GM23248 (cell line): ENCODE measurements around the gene KASH5. TPM values are rescaled to one million over a fixed set of nuclear protein-coding genes. Genes with fewer than 3 reads are reported as not detected.

Experiments used
- DNase-seq: peaks from one replicate; pipeline ENCODE4 v3.0.0-alpha.2; 2015
- H2AFZ ChIP-seq: fragments of 200-600 bp; sonication (generic); 2 replicates; pipeline ENCODE4 v1.6.1; 2016; ENCODE audit warnings: antibody characterized with exemption
- H3F3A ChIP-seq: fragments of 200-600 bp; sonication (generic); 2 replicates; pipeline ENCODE4 v1.6.1; 2016; ENCODE audit warnings: mild to moderate bottlenecking, antibody characterized with exemption, mixed run types; ENCODE audit not compliant: insufficient read depth
- H3K27ac ChIP-seq: fragments of 200-600 bp; sonication (generic); 2 replicates; pipeline ENCODE4 v1.5.1; 2016; ENCODE audit warnings: mild to moderate bottlenecking
- H3K27me3 ChIP-seq: fragments of 200-600 bp; sonication (generic); replicated peaks from 2 replicates; pipeline ENCODE4 v1.6.1; 2016; ENCODE audit warnings: mild to moderate bottlenecking; ENCODE audit not compliant: insufficient read depth
- H3K36me3 ChIP-seq: fragments of 200-600 bp; sonication (generic); 2 replicates; pipeline ENCODE4 v1.6.1; 2016; ENCODE audit warnings: low read depth, mild to moderate bottlenecking
- H3K4me1 ChIP-seq: fragments of 200-600 bp; sonication (generic); 2 replicates; pipeline ENCODE4 v1.6.1; 2016; ENCODE audit warnings: mild to moderate bottlenecking; ENCODE audit not compliant: insufficient read depth
- H3K4me2 ChIP-seq: fragments of 200-600 bp; sonication (generic); one replicate; pipeline ENCODE4 v1.6.1; 2016; ENCODE audit warnings: mild to moderate bottlenecking; ENCODE audit not compliant: unreplicated experiment
- H3K4me3 ChIP-seq: fragments of 200-600 bp; sonication (generic); 2 replicates; pipeline ENCODE4 v1.5.1; 2016; ENCODE audit warnings: mild to moderate bottlenecking
- H3K79me2 ChIP-seq: fragments of 200-600 bp; sonication (generic); 2 replicates; pipeline ENCODE4 v1.6.1; 2016; ENCODE audit warnings: mild to moderate bottlenecking; ENCODE audit not compliant: insufficient read depth
- H3K9ac ChIP-seq: fragments of 200-600 bp; sonication (generic); 2 replicates; pipeline ENCODE4 v1.6.1; 2016; ENCODE audit warnings: mild to moderate bottlenecking
- H3K9me2 ChIP-seq: fragments of 200-600 bp; sonication (generic); 2 replicates; pipeline ENCODE4 v1.6.1; 2016; ENCODE audit warnings: mixed run types, mild to moderate bottlenecking, moderate library complexity; ENCODE audit not compliant: insufficient read depth
- H3K9me3 ChIP-seq: fragments of 200-600 bp; sonication (generic); one replicate; pipeline ENCODE4 v1.6.1; 2017; ENCODE audit warnings: low read depth
- H4K20me1 ChIP-seq: fragments of 200-600 bp; sonication (generic); 2 replicates; pipeline ENCODE4 v1.6.0; 2016; ENCODE audit not compliant: insufficient read depth
- EZH2 ChIP-seq: fragments of 200-600 bp; sonication (generic); IDR thresholded peaks from 2 replicates; pipeline ENCODE4 v1.6.1; 2018; ENCODE audit warnings: antibody characterized with exemption, mild to moderate bottlenecking; ENCODE audit not compliant: insufficient read depth, poor library complexity, severe bottlenecking
- EZH2phosphoT487 ChIP-seq: fragments of 200-600 bp; sonication (generic); IDR thresholded peaks from 2 replicates; pipeline ENCODE4 v1.6.1; 2018; ENCODE audit warnings: antibody characterized with exemption, moderate library complexity, mild to moderate bottlenecking, low read depth; ENCODE audit not compliant: insufficient read depth
- WGBS, 2 experiments: methylation state at CpG; one replicate each; pipeline ENCODE4 v1.1.6; 2015 to 2017; ENCODE audit warnings: low lambda C conversion rate in 2 of 2, low coverage in 1 of 2; ENCODE audit errors: missing lambda C conversion rate in 2 of 2; 5-methylcytosine and 5-hydroxymethylcytosine counted together
- in situ Hi-C: fragments of 300-500 bp; cut with MboI; formaldehyde crosslinking; loops from 2 replicates; pipeline ENCODE4 v1.15.0; 2020
- polyA plus RNA-seq: library from polyadenylated mRNA; unstranded; fragments of >200 nt; fragmentation: Nextera tagmentation; extraction: Ambion mirVana; gene quantifications from 2 replicates; pipeline ENCODE4 v1.2.1, GENCODE V29; 2016
- total RNA-seq: library from RNA; depleted of rRNA; stranded (reverse); fragments of >200 nt; shearing (Covaris generic); gene quantifications from 2 replicates; pipeline ENCODE4 v1.2.3, GENCODE V29; 2014

The KASH5 gene
- total and polyA plus RNA-seq, 2 experiments from 2014 or later, result not detected

- H3K4me2 ChIP-seq, result peak overlapping the region; percentile 80
- no peaks in the 10 kb centered on the region for H3K79me2 ChIP-seq
- H3K36me3 ChIP-seq, result no peaks in the 10 kb centered on the region
- H3K27ac ChIP-seq, result 0 out of 2 replicates have a peak overlapping the region, but pooled peaks have one; percentile 27
- no peaks in the 10 kb centered on the region for H3K9me2 ChIP-seq
- peak; percentile 75 for DNase-seq
- 0 out of 2 replicates have a peak, but pooled peaks cover 2% of the 10 kb centered on the region for H3F3A ChIP-seq
- peak overlapping the region; percentile 90 for H2AFZ ChIP-seq
- WGBS, 2 experiments, result 1 to 3% methylated on average over 14 to 26 of the region's 27 CpGs
- H3K4me1 ChIP-seq, result 0 out of 2 replicates have a peak, but pooled peaks cover 4% of the 10 kb centered on the region
- no peaks in the 10 kb centered on the region for H3K27me3 ChIP-seq
- peak overlapping the region; percentile 86 for H3K9ac ChIP-seq
- in situ Hi-C loops, result no loop called here
- no peak for TF ChIP-seq EZH2phosphoT487
- TF ChIP-seq EZH2, result no peak
- H4K20me1 ChIP-seq, result no peaks in the 10 kb centered on the region
- no peaks in the 10 kb centered on the region for H3K9me3 ChIP-seq
- H3K4me3 ChIP-seq, result peak overlapping the region; percentile 89
Observed at GRCh38 chr19:49361438-49362047, 26.5 kb upstream of the KASH5 start.

- WGBS, 2 experiments, result 1% methylated on average over 43 to 51 of the region's 52 CpGs
- H3K27me3 ChIP-seq, result no peaks in the 10 kb centered on the region
- in situ Hi-C loops, result no loop called here
- H3K9ac ChIP-seq, result peak within 1 kb of the TSS; percentile 86
- H3K36me3 ChIP-seq, result no peaks in the 10 kb centered on the region
- H3K79me2 ChIP-seq, result no peaks in the 10 kb centered on the region
- peak within 1 kb of the TSS; percentile 90 for H2AFZ ChIP-seq
- no peaks in the 10 kb centered on the region for H3K9me3 ChIP-seq
- no peaks in the 10 kb centered on the region for H3K9me2 ChIP-seq
- peak within 1 kb of the TSS; percentile 54 for H3K27ac ChIP-seq
- 0 out of 2 replicates have a peak, but pooled peaks cover 4% of the 10 kb centered on the region for H3K4me1 ChIP-seq
- TF ChIP-seq EZH2 (no peak), EZH2phosphoT487 (no peak)
- peak; percentile 77 for DNase-seq
- no peaks in the 10 kb centered on the region for H4K20me1 ChIP-seq
- peak within 1 kb of the TSS; percentile 89 for H3K4me3 ChIP-seq
- H3F3A ChIP-seq, result 0 out of 2 replicates have a peak, but pooled peaks cover 2% of the 10 kb centered on the region
- peak within 1 kb of the TSS; percentile 80 for H3K4me2 ChIP-seq
Observed at GRCh38 chr19:49362048-49362928, 25.8 kb upstream of the KASH5 start, which contains the start of gene TEAD2. TSS of gene TEAD2 (minus strand) at chr19:49362416. CDS start at chr19:49360075, 2,341 bp downstream.

- Histone ChIP-seq H3K9me3 (no peaks in the 10 kb centered on the region), H3K36me3 (no peaks in the 10 kb centered on the region), H3K4me1 (0 out of 2 replicates have a peak, but pooled peaks cover 4% of the 10 kb centered on the region), H3K27me3 (no peaks in the 10 kb centered on the region), H3K9ac (peak overlapping the region; percentile 86), H3K4me2 (peak overlapping the region; percentile 80), H3K9me2 (no peaks in the 10 kb centered on the region), H3K79me2 (no peaks in the 10 kb centered on the region), H3F3A (0 out of 2 replicates have a peak, but pooled peaks cover 2% of the 10 kb centered on the region), H3K4me3 (peak overlapping the region; percentile 89), H3K27ac (peak overlapping the region; percentile 54), H4K20me1 (no peaks in the 10 kb centered on the region), H2AFZ (peak overlapping the region; percentile 90)
- in situ Hi-C loops, result no loop called here
- 1% methylated on average over 14 of the region's 14 CpGs for WGBS, 2 experiments
- peak; percentile 76 for DNase-seq
- TF ChIP-seq EZH2phosphoT487, result no peak
- no peak for TF ChIP-seq EZH2
Observed at GRCh38 chr19:49362929-49363267, 25.2 kb upstream of the KASH5 start.

DNA sequence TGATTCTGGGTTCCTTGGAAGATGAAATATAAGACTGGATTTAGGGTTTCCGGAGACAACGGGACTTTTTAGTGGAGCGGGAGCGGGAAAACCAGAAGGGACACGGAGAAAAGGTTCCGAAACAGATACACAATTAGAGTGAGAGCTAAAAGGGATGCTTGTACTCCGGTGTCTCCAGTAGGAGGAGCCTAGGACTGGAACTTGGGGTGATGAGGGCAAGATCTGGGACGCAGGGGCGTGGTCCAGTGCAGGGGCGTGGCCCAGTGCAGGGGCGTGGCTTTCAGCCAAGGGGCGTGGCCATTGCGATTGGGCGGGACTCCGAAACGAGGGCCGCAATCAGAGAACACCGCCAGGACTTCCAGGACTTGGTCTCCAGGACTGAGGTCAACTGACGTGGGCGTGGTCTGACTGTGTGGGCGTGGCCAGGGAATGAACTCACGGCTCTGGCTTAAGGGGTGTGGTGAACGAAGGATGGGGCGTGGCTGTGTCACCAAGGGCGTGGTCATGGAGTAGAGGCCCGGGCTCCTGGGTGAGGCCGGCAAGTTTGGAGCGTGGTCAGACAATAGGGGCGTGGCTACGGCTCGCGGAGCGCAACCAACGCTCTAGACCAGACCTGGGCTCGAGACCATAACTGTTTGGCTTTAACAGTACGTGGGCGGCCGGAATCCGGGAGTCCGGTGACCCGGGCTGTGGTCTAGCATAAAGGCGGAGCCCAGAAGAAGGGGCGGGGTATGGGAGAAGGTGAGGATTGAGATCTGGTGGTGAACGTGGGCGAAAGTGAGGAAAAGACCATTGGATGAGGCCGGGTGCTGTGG, 24.6 kb upstream of the KASH5 start, which contains the start of gene DKKL1:
TSS of gene DKKL1 (plus strand) at position 610 of the 815 bp plus-strand sequence. CDS start at position 732, 122 bp downstream.
- H3K4me3 ChIP-seq, result peak within 1 kb of the TSS; percentile 89
- peak within 1 kb of the TSS; percentile 86 for H3K9ac ChIP-seq
- H3K79me2 ChIP-seq, result no peaks in the 10 kb centered on the region
- H3F3A ChIP-seq, result 0 out of 2 replicates have a peak, but pooled peaks cover 2% of the 10 kb centered on the region
- 0 out of 2 replicates have a peak, but pooled peaks cover 4% of the 10 kb centered on the region for H3K4me1 ChIP-seq
- no peaks in the 10 kb centered on the region for H3K9me3 ChIP-seq
- in situ Hi-C loops, result no loop called here
- H2AFZ ChIP-seq, result peak within 1 kb of the TSS; percentile 90
- H3K27ac ChIP-seq, result peak within 1 kb of the TSS; percentile 54
- TF ChIP-seq EZH2 (no peak), EZH2phosphoT487 (no peak)
- H3K36me3 ChIP-seq, result no peaks in the 10 kb centered on the region
- H3K27me3 ChIP-seq, result no peaks in the 10 kb centered on the region
- WGBS, 2 experiments, result 1 to 2% methylated on average over 46 of the region's 46 CpGs
- no peaks in the 10 kb centered on the region for H3K9me2 ChIP-seq
- no peaks in the 10 kb centered on the region for H4K20me1 ChIP-seq
- peak within 1 kb of the TSS; percentile 80 for H3K4me2 ChIP-seq
- DNase-seq, result peak; percentile 97
